HG03378 (cell line): Measurements from ENCODE around the gene SELPLG.
"Not testable (repeated sequence)": the region's sequence is repeated elsewhere in the genome, so short reads cannot be mapped to it uniquely, and the experiment has no call there.

Experiments
- ATAC-seq: cut with Tn5 transposase; IDR thresholded peaks from one replicate; pipeline ENCODE4 v1.9.1; 2021; ENCODE audit warnings: mild to moderate bottlenecking, moderate library complexity; ENCODE audit not compliant: unreplicated experiment

The SELPLG gene

DNA sequence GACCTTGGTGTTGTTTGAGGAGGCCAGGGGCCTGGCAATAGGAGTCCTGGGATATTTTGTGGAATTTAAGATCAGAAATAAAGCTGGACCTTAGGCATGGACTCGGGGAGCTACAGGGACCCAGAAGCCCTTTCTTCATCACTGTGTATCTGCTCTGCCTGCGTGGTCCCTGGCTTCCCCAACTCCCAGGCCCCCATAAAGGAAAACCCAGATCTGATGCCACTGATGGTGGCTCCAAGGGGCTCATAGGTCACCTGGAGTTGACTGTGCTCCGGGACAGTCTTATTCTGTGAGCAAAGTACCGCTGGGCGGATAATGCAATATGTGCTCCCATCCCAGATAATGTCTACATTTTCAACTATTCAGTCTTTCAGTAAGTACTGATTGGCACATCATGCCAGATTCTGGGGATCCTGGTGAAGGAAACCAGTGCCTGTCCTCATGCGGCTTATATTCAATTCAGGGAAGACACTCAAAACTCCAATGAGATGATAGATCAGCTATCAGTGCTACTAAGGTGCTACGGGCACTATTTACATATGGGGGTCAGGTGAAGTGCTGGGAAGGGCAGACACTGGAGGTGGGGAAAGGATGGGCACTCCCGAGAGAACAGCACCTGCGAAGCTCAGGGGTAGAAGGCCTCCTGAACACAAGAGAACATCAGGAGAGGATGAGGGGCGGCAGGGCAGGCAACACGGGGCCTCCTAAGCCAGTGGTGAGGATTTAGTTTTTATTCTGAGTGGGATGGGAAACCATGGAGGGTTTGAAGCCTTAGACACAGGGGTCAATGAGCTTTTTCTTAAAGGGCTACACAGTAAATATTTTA is 5.5 kb upstream of the SELPLG start:
- ATAC-seq = no peak

DNA sequence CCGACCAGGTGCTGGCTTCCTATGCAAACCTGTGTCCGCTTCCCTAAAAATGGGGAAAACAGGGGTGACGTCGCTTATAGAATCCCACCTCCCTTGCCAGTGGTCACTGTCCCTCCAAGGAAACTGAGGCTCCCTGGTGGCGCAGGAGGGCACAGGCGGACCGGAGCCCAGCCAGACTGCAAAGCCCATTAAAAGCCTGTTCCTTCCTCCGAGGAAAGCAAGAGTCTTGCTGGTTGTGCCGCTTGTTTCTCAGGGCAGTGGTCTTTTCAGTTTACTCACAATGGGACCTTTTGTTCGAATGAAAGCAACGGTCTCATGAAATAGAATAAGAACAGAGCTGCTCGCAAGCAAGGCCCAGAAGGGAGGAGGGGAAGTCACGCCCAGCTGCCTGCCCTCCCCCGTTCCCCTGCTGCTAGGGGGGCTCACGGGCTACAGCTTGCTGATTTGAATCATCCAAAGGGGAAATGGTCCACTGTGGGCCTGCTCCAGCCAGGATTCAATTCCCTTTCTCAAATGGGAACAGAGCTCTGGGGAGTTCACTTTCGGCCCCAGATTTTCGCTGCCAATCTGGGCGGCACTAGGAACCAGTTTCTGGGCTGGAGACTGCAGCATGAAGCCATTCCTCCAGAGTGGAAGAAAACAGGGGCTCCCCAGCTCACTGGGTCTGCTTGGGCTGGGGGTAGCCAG is 4.6 kb upstream of the SELPLG start:
- ATAC-seq = no peak

DNA sequence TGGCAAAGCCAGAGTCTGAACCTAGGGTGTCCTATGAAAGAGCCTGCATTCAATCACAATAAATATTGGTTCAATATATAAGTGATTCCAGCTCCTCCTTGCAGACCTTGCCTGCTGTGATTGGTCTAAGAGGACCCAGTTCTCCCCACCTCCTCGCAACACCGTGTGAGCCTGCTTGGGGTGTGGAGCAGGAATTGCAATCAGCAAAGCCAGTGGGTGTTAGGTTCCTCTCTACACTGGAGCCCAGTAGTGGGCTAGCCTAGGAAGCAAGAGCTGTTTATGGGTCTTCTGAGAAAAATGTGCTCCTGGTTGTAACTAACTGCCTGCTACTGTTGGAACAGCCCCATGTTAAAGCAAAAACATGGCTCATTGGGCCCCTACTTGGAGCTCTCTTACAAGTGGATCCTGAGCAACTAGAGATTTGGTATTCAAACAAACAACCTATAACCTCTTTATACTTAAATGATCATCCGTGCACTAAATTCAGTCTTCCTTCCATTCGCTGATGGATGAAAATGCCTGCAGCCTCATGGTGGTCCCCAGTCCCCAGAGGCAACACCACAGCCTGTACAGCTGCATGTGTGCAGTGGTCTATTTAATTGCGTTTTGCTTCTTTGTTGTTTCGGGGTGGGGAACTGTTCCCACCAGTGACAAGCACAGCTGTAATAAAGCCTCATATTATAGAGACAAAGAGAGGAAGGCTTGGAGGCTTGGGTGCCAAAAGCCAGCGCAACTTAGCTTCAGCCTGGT is 3.7 kb upstream of the SELPLG start:
- ATAC-seq = no peak

- ATAC-seq = no peak
These were observed 2.5 kb upstream of the SELPLG start for GRCh38 chr12:108635997-108636808.

GRCh38 chr12:108635201-108635996 is 1.7 kb upstream of the SELPLG start:
- peak; percentile 58 for ATAC-seq

DNA sequence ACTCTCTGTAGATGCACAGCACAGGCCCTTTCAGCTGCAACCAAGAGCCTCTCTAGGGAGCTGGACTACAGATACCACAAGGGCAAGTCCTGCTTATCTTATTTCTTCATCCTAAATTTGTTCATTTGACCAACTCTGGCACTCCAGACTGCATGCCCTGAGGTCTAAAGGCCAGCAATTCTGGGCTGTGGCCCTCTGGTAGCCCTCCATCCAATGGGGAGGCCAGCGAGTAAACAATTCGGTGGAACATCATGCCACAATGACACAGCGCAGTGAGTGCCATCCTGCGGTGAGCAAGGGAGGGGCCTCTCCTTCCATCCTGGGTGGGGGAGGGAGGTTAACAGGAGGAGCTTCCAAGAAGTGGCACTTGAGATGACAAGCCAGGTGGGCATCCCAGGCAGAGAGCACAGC is 652 bp upstream of the SELPLG start:
- no peak for ATAC-seq

GRCh38 chr12:108633081-108633533 is 587 bp downstream of the SELPLG start:
- no peak for ATAC-seq

GRCh38 chr12:108631261-108631660 is 2.4 kb downstream of the SELPLG start:
- ATAC-seq = not testable (repeated sequence)

DNA sequence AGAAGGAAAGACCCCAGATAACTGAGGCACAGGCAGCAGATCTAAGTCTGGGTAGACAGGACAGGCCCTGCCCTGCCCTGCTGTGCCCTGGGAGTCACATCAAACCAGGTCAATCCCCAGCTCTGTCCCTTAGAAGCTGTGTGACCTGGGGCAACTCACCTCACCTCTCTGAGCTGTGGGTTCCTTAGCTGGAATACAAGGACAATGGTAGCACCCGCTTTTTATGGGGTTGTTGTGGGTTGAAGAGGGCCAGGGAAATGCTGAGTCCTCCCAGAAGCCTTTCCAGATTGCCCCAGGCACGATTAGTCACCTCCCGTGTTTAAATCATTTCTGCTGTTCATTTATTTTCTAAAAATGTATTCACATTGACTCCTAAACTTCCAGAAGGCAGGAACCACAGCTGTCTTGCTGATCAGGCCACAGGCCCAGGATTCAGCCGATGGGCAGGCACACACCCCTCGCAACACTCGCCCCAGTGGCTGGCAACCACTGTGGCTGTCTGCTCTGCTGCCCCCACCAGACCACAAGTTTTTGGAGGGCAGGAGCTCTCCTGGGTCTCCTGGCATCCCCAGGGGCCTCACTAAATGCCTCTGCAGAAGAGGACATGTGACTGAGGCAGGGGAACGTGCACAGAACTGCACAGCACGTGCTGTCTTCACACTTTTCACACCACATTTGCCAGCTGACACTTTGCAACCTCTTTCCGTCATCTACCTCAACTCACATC is 3.0 kb downstream of the SELPLG start:
- ATAC-seq = no peak

- ATAC-seq = no peak
These were observed 3.7 kb downstream of the SELPLG start for GRCh38 chr12:108629824-108630476.

- no peak for ATAC-seq
These were observed 4.5 kb downstream of the SELPLG start for GRCh38 chr12:108629151-108629550.

GRCh38 chr12:108627134-108627920 is 6.4 kb downstream of the SELPLG start:
- no peak for ATAC-seq

- ATAC-seq = no peak
These were observed 8.5 kb downstream of the SELPLG start for GRCh38 chr12:108625228-108625627.

- no peak for ATAC-seq
These were observed 10.1 kb downstream of the SELPLG start for GRCh38 chr12:108623577-108623976.

GRCh38 chr12:108622921-108623514 is 10.7 kb downstream of the SELPLG start:
- no peak for ATAC-seq

GRCh38 chr12:108622421-108622820 is 11.3 kb downstream of the SELPLG start:
- ATAC-seq = no peak

- no peak for ATAC-seq
These were observed 12.5 kb downstream of the SELPLG start for GRCh38 chr12:108621161-108621560.
